ENCODE results near the gene NDFIP2. TPM values are rescaled to one million over a fixed set of nuclear protein-coding genes. Genes with fewer than 3 reads are reported as not detected.

NDFIP2 gene
- total RNA-seq, 4 donors from 2014 or later = 19.4 to 31.3 (median 23.7) TPM

GRCh38 chr13:79533781-79534400, 52.9 kb downstream of the NDFIP2 start:
- DNase-seq = no peak
- no peak overlapping the region for H3K27ac ChIP-seq
- no peak for TF ChIP-seq POLR2A (IDR thresholded peaks at IDR 0.05)
- WGBS, 2 donors = 96 to 99% methylated on average over 6 of the region's 6 CpGs
- H3K4me1 ChIP-seq = no peaks in the 10 kb centered on the region
- intact Hi-C loops (cut with DNase I) = no loop called here
- H3K27me3 ChIP-seq = no peaks in the 10 kb centered on the region
- no peaks in the 10 kb centered on the region for H3K9me3 ChIP-seq
- H3K4me3 ChIP-seq (replicated peaks in 1 of 3) = no peak overlapping the region
- H3K36me3 ChIP-seq = no peaks in the 10 kb centered on the region

- no peaks in the 10 kb centered on the region for H3K4me1 ChIP-seq
- H3K9me3 ChIP-seq = no peaks in the 10 kb centered on the region
- intact Hi-C loops (cut with DNase I) = no loop called here
- 88% methylated on average over 4 of the region's 4 CpGs for WGBS, 2 donors
- H3K4me3 ChIP-seq (replicated peaks in 1 of 3) = no peak overlapping the region
- DNase-seq = no peak
- H3K36me3 ChIP-seq = no peaks in the 10 kb centered on the region
- TF ChIP-seq CTCF (IDR thresholded peaks at IDR 0.05) (no peak), POLR2A (IDR thresholded peaks at IDR 0.05) (no peak)
- no peak overlapping the region for H3K27ac ChIP-seq
- no peaks in the 10 kb centered on the region for H3K27me3 ChIP-seq
These were observed 53.6 kb downstream of the NDFIP2 start for GRCh38 chr13:79534596-79534995.

DNA sequence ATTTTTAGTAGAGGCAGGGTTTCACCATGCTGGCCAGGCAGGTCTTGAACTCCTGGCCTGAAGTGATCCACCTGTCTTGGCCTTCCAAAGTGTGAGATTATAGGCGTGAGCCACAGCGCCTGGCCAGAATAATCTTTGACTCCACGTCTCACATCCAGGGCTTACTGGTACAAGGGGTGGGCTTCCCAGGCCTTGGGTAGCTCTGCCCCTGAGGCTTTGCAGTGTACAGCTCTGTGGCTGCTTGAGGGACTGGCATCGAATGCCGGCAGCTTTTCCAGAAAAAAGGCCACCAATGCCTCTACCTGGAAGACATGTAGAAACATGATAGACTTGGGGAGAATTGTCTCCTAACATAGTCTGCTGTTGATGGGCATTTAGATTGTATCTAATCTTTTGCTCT, 57.8 kb downstream of the NDFIP2 start:
- no peaks in the 10 kb centered on the region for H3K27me3 ChIP-seq
- DNase-seq = no peak
- no peak overlapping the region for H3K27ac ChIP-seq
- 92 to 100% methylated on average over 4 to 5 of the region's 5 CpGs for WGBS, 2 donors
- TF ChIP-seq CTCF (IDR thresholded peaks at IDR 0.05) (no peak), POLR2A (IDR thresholded peaks at IDR 0.05) (no peak)
- intact Hi-C loops (cut with DNase I) = loop anchor here (5.0 kb wide), 1 partner anchor 111 kb away; no protein-coding TSS in a partner anchor
- H3K36me3 ChIP-seq = no peaks in the 10 kb centered on the region
- H3K4me1 ChIP-seq = no peaks in the 10 kb centered on the region
- no peak overlapping the region for H3K4me3 ChIP-seq (replicated peaks in 1 of 3)
- no peaks in the 10 kb centered on the region for H3K9me3 ChIP-seq

- intact Hi-C loops (cut with DNase I) = no loop called here
- no peak for DNase-seq
- H3K36me3 ChIP-seq = no peaks in the 10 kb centered on the region
- H3K27ac ChIP-seq = no peak overlapping the region
- no peaks in the 10 kb centered on the region for H3K27me3 ChIP-seq
- H3K9me3 ChIP-seq = no peaks in the 10 kb centered on the region
- TF ChIP-seq POLR2A (IDR thresholded peaks at IDR 0.05) (no peak), CTCF (IDR thresholded peaks at IDR 0.05) (no peak)
- H3K4me1 ChIP-seq = no peaks in the 10 kb centered on the region
- H3K4me3 ChIP-seq (replicated peaks in 1 of 3) = no peak overlapping the region
- 86 to 89% methylated on average over 4 of the region's 4 CpGs for WGBS, 2 donors
These were observed 59.5 kb downstream of the NDFIP2 start for GRCh38 chr13:79540504-79540903.

DNA sequence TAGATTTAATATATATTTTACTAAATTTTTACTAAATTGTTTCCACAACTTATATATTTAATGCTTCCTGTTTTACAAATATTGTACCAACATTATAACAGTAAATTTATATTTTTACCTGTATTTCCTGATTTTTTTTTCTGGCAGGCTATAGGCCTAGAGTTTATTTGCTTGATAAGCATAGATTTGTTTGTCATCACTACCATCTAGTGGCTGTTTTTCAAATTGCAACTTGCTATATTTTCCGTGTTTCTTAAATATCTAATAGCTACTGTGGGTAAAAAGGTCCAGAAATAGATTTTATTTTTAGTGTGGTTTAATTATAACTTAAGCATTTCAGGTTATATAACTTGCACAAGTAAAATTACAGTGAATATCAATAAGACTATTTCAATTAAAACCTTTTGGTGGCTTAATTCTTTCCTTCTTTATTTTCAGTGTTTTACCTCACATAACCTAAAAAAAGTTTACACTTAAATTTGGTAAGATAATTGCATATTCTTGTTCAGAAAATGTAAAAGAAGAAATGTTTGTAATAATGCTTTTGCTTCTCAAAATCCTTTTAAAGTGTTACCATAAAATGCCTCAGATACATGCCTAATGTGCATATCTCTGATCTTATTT, 60.6 kb downstream of the NDFIP2 start:
- Histone ChIP-seq H3K4me3 (replicated peaks in 1 of 3) (no peak overlapping the region), H3K27ac (no peak overlapping the region), H3K36me3 (no peaks in the 10 kb centered on the region), H3K27me3 (no peaks in the 10 kb centered on the region), H3K4me1 (no peaks in the 10 kb centered on the region), H3K9me3 (no peaks in the 10 kb centered on the region)
- TF ChIP-seq POLR2A (IDR thresholded peaks at IDR 0.05) = no peak
- peak; percentile 56 to 95 (median 83) for TF ChIP-seq CTCF (IDR thresholded peaks at IDR 0.05)
- intact Hi-C loops (cut with DNase I) = no loop called here
- DNase-seq = no peak
- WGBS, 2 donors = 0 to 10% methylated on average over 1 of the region's 1 CpG
